ENCODE data around the gene SCUBE3. TPM values are rescaled to one million over a fixed set of nuclear protein-coding genes. Genes with fewer than 3 reads are reported as not detected.

The SCUBE3 gene
- total and polyA plus RNA-seq, 9 of the 15 experiments (the other 6 are each of a cell fraction or from before 2014, with no cell fraction given): 0.01 to 0.11 TPM; not detected in 7

- no peak for TF ChIP-seq CUX1 (CRISPR knock-in tag; IDR thresholded peaks at IDR 0.05)
- no peak for TF ChIP-seq MCM2 (IDR thresholded peaks at IDR 0.05; ENCODE audit: low read depth)
- TF ChIP-seq HDAC2 (IDR thresholded peaks at IDR 0.05): peak; percentile 84; the same call in 1 of the 2 replicates
- no peak for TF ChIP-seq ZNF140 (CRISPR knock-in tag; IDR thresholded peaks at IDR 0.05)
- peak; percentile 85 for TF ChIP-seq TAF1 (IDR thresholded peaks at IDR 0.05; ENCODE audit: control insufficient read depth, extremely low read depth, insufficient read depth, low read length, severe bottlenecking)
- TF ChIP-seq SMAD2 (IDR thresholded peaks at IDR 0.05; ENCODE audit: low read depth, low read length): no peak
- TF ChIP-seq ESRRA (IDR thresholded peaks at IDR 0.05; ENCODE audit: borderline replicate concordance, low read depth): peak; percentile 90
- no peak for TF ChIP-seq NFYB (IDR thresholded peaks at IDR 0.05; ENCODE audit: extremely low read depth, insufficient read length)
- peak; percentile 20 for TF ChIP-seq ZFP36 (IDR thresholded peaks at IDR 0.05; ENCODE audit: low read depth, low read length, partially characterized antibody)
- no peak for TF ChIP-seq SIRT6 (IDR thresholded peaks at IDR 0.05; ENCODE audit: low read depth, low read length)
- no peak for TF ChIP-seq ZC3H11A (IDR thresholded peaks at IDR 0.05; ENCODE audit: low read depth, low read length)
- no peak for TF ChIP-seq ZNF586 (CRISPR knock-in tag; conservative IDR thresholded peaks at IDR 0.05)
- TF ChIP-seq ZBTB34 (CRISPR knock-in tag; IDR thresholded peaks at IDR 0.05): no peak
- TF ChIP-seq ZNF717 (CRISPR knock-in tag; IDR thresholded peaks at IDR 0.05): no peak
- peak; percentile 67; the same call in 1 of the 2 replicates for TF ChIP-seq PREB (CRISPR knock-in tag; IDR thresholded peaks at IDR 0.05)
- TF ChIP-seq IRF2 (CRISPR knock-in tag; IDR thresholded peaks at IDR 0.05): no peak
- peak; percentile 80; the same call in 1 of the 2 replicates for TF ChIP-seq JUN (IDR thresholded peaks at IDR 0.05; ENCODE audit: borderline replicate concordance, low read depth, low read length)
- no peak; the same call in 1 of the 2 replicates for TF ChIP-seq JUN (CRISPR knock-in tag; IDR thresholded peaks at IDR 0.05; ENCODE audit: borderline replicate concordance)
- peak; percentile 85 for TF ChIP-seq PHF21A (IDR thresholded peaks at IDR 0.05; ENCODE audit: borderline replicate concordance, low read depth)
These were observed 45.6 kb downstream of the SCUBE3 start, which contains the start of gene ZNF76 (continued) for GRCh38 chr6:35259194-35259947.
